ENCODE data around the gene ARHGAP23.

GRCh38 chr17:38425031-38425430 is 3.2 kb upstream of the ARHGAP23 start:
- TF ChIP-seq CTCF (IDR thresholded peaks at IDR 0.05 in 8 of 11, conservative IDR thresholded peaks at IDR 0.05 in 3 of 11), result no peak
- TF ChIP-seq POLR2A (IDR thresholded peaks at IDR 0.05), result no peak
- peak; percentile 27 to 69 (median 46) for TF ChIP-seq POLR2AphosphoS5 (IDR thresholded peaks at IDR 0.05)
